GDM1 (cell line): ENCODE data around the gene PAPSS2.

Source experiments
- DNase-seq: peaks from one replicate; lab custom pipeline; 2025; lab: John Stamatoyannopoulos, UW

Gene PAPSS2

DNA sequence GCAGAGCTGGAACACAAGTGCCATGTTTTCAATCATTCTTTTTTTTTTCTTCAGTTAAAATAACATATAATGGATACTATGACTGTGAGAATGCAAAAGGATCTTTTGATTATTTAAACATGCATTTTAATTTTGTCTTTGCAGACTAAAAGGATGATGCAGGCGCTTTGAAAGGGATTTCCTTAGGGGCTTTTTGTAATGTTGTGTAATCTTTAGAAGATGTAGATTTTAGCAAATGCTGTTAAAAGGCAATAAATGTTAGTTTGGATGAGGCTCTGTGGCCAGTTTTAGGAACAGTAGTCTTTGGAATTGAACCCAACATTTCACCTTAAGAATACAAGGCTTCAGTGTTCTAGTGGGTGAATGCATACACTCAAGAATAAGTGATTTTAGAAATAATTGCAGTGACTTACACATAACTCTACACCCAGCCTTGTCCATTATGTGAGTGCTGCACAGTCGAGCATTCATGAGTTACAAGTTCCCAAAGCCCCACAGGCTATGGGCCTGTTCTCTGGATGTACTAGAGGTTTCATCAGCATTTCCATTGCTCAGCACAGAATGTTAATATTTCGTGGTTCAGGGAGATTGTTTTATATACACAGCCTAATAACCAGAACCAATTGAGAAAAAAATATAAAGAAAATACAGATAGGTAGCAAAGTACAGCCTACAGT, 11.6 kb downstream of the PAPSS2 start:
- no peak for DNase-seq

DNA sequence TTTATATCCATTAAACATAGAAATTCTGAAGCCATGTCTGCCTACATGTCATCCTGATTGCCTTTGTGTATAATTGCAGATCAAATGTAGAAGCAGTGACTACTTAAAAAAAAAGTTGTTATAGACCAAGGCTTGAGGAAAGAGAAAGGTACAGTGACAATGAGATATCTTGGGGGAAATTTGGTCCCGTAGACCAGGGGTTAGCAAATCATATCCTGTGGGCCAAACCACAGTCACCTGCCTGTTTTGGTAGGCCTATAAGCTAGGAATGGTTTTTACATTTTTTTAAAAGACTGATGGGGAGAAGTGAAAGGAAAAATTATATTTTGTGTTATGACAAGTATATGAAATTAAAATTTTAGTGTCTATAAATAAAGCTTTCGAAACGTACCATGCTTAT, 12.9 kb downstream of the PAPSS2 start:
- DNase-seq = no peak

DNA sequence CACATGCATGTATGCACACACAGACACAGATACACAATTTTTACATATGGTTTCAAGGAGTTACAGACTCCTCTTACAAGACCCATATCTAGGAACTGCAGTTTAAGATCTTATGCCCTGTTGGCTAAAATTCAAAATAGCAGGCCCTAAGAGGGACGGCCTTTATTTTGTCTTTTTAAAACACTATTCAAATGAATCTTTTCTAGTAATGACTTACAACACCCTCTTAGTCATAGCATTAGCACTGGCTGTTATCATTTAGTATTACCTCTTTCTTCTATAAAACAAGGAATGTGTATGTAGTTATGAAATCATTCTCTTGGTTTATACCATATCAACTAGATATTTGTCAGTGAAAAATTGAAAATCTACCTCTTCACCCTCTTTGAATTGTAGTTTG, 15.3 kb downstream of the PAPSS2 start:
- DNase-seq = no peak

DNA sequence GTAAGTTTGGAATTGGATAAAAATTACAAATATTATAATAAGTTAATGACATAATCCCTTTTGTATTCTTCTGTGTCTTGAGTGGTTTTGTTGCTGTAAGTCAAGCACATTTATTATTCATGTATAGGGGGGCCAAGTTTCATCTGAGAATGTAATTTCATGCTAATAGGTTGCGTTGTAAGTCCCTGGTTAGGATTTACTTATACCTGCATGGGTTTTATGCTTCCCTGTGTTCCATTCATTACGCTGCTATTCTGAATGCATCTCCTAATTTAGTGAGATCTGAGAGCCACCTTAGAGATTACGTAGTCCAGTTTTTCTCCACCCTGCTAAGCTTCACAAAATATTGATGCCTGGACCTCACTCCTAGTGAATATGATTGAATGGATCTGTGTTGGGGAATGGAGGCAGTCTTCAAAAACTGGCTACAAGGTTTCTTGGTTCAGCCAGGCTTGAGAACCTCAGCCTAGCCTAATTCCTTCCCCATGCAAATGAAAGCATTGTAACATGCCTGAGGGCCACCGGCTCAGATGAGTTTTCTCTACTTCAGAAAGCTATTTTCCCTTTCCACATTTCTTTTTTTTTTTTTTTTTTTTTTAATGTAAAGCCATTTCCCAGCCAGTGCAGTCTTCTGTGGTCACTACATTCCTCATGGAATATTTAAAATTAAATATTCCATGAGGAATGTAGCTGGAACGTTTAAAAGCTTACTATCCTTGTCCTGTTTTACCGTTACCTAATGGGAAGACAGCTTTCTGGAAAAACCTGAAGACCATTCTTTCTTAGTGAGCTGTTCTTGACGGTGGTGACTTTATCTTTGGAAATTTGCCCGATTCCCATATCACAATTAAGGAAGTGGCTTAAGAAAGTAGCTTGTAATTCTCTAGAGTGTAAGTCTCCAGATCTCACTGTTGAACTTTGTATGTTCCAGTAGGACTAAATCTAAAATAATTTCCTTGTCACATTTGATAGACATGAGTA, 16.0 kb downstream of the PAPSS2 start:
- no peak for DNase-seq

DNA sequence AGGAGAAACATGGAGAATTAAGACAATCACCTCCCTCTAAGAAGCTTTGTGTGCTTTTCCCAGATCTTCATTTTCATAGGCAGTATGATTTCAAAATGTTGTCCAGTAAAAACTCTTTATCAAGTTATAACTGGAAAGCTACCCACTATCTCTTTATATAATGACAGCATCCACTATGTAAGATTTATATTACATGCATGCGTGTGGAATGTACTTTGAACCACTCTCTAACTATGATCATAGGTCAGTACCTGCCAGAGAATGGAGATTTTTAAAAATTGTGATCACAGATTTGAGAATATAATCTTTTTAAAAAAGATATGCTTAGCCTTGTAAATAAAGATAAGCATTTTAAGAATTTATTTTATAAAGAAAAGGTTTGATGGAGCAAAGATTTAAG, 17.9 kb downstream of the PAPSS2 start:
- DNase-seq = no peak

DNA sequence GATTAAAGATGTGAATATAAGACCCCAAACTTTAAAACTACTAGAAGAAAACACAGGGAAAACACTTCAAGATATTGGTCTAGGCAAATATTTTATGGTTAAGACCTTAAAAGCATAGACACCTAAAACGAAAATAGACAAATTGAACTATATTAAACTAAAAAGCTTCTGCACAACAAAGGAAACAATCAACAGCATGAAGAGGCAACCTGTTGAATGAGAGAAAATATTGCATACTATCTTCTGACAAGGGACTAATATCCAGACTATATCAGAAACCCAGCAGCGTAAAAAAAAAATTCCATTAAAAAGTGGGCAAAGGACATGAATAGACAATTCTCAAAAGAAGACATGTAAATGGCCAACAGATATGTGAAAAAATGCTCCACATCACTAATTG, 18.6 kb downstream of the PAPSS2 start:
- no peak for DNase-seq

DNA sequence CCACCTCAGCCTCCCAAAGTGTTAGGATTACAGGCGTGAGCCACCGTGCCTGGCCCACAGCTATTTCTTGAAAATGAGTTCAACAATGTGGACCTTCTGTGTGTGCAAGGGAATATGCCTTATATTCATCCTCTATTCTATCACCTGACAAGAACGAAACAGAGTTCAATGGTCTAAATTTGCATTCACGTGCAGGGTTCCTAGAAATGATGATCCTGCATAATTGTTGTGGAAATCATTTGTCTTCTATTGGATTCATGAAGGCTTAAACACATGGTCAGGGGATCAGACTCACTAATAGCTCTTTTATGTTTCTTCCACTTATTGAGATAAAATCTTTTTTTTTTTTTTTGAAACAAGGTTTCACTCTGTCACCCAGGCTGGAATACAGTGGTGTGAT, 23.7 kb downstream of the PAPSS2 start:
- no peak for DNase-seq

DNA sequence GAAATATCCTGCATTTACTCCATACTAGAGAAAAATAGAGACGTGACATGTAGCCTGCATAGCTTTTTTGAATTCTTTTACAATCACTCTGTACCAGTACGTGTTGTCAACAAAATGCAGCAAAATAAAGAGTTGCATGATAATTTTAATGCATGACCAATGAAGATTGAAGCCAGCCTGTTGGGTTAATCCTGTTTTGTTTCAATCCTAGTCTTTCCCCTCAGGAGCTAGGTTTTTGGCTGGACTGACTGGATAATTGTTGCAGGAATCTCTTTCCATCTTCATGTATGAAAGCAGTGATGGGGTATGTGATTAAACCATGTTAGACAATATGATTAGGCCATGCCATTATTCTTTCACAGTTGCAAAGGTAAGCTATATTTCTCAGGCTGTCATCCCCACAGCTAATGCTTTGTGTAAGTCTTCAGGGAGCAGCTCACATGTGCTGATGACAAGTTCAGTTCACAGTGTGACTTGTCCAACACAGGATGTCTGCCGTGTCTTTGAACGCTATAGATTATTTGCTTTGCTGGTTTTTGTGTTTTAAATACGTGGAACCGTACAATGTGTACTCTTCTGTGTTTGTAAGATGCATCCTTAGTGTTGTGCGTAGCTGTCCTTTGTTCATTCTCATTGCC, 24.4 kb downstream of the PAPSS2 start:
- DNase-seq = no peak

DNA sequence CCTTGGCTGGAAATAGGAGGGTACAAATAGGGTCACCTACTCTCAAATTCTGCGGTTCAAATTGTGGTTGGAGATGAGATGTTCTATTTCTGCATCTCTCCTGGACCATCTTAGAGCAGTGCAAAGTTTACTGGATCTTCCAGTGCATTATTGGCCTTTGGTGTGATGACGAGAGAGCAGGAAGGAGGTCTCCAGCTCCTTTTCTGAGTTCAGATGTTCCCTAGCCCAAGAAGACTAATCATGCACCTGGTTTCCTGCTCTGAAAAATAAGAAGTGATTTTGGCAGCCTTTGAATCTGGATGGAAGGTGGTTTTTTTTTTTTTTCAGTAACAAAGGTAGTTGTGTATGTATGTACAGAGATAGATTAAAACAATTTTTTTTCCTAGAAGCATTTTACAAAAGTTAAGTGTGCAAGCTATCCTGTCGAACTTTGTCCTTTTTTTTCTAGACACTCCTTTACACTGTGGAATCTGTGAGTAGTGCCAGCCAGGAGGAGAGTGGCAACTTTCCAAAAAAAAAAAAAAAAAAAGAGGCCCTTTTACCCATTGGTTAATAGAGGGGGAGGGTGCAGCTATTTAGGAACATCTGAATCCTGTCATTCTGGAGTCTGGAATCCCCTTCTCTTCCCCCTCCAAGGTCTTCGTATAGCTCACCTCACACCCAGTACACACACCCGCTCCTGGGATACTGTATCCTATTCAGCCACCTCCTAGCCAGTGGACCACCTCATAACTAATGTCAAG, 26.3 kb downstream of the PAPSS2 start:
- DNase-seq = no peak

DNA sequence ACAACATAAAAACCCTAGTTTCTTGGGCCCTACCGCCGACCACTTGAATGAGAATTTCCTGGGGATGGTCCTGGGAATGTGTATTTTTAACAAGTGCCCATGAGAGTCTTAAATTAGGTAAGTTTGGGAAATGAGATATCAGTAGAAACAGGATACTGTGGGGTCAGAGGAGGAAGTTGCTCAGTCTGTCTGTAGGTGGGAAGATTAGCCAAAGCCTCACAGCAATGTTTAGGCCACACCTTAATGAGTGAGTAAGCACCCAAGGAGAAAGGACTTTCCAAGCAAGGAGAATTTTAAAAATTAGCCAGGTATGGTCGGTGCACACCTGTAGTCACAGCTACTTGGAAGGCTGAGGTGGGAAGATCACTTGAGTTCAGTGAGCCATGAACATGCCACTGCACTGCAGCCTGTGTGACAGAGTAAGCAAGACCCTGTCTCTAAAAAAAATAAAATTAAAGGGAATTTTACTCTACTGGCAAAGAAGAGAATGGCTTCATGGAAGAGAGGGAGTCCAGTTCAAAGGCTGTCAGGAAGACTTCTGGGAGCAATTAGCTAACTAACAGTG, 31.9 kb downstream of the PAPSS2 start:
- DNase-seq = peak; percentile 65

DNA sequence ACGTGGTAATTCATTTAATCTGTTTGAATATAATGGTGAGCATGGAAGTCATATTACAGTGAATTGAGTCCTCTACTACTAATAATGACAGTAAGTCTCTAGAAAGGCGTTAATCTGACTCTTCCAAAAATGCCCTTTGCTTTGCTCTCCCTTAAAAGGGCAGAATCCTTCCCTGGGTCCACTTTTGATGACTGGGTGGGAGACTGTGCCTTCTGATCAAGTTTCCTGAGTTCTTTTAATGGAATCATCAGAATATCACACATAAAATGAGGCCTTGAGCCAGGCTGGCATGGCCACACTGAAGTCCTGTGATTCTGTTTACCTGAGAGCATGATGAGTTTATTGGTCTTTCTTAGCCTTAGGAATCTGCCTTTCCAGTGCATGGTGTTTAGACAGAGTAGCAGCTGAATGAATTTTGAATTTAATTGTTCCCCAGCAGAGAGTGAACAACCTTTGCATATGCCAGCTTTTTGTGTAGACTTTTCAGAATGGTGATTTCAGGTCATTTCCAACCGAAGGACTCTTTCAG, 33.3 kb downstream of the PAPSS2 start:
- DNase-seq = no peak

DNA sequence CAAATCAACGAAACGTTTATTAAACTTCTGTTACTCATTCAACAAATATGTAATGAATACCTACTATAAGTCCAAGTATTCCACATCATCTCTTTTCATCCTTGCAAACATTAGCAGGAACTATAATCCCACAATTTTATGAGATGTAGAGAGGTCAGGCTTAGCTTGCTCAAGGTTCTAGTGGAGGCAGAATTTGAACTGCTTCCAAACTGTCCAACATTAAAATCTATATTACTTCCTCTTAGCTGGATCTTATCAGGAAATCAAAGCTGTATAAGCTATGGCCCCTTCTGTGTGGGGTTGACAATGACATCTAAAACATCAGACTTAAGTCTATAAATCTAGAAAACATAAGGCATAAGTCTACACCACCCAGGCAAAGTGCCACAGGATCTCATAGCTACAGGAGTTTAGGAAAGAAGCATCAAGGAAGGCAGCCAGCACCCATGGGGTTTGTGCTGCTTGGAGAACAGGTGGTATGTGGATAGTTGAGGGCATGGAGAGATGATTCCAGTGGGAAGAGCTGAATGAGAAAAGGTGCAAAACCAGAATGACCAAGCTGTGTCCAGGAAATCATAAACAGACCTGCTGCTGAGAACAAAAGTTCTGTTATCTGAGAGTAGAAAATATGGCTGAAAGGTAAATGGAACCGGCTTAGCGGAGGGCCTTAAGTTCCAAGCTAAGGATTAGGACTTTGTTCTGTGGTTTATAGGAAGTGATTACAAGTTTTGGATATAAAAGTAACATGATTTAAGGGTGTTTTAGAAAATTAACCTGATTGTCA, 34.5 kb downstream of the PAPSS2 start:
- no peak for DNase-seq

DNA sequence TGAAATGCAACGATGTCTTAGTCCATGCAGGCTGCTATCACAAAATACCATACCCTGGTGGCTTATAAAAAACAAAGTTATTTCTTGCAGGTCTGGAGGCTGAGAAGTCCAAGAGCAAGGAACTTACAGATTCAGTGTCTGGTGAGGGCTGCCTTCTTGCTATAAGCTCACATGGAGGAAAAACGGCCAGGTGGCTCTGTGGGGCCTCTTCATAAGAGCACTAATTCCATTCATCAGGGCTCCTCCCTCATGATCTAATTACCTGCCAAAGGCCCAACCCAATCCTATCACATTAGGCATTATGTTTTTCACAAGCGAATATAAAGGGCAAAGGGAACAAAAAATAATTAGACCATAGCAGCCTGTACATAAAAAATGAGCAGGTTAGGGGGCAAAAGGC, 35.4 kb downstream of the PAPSS2 start:
- no peak for DNase-seq

DNA sequence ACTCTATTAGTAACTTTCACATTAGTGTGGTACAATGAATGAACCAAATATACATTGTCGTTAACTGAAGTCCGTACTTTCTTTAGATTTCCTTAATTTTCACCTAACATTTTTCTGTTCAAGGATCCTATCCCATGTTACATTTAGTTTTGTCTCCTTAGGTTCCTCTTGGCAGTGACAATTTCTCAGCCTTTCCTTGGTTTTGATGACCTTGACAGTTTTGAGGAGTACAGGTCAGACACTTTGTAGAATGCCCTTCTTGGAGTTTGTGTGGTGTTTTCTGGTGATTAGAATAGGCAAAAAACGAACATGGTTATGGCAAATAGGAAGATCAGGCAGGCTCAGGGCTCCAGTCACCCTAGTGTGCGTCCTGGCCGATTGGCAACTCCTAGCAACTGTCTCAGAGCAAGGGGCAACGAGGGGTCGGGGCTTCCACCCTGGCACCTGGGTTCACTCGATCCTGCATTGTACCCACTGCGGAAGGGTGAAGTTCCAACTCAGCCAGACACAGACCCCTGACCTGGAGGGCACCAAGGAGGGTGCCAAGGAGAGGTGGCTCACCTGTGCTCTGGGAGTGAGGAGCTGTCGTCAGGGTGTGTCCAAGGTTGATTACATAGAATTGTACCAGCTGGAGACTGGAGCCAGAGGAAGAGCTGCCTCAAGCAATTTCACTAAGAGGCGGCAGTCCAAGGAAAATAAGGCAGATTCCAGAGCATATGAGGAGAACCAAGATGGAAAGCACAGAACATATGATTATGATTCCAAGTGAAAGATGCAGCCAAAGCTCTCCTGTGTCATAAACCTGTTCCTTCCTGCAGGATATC, 37.5 kb downstream of the PAPSS2 start:
- DNase-seq = no peak

DNA sequence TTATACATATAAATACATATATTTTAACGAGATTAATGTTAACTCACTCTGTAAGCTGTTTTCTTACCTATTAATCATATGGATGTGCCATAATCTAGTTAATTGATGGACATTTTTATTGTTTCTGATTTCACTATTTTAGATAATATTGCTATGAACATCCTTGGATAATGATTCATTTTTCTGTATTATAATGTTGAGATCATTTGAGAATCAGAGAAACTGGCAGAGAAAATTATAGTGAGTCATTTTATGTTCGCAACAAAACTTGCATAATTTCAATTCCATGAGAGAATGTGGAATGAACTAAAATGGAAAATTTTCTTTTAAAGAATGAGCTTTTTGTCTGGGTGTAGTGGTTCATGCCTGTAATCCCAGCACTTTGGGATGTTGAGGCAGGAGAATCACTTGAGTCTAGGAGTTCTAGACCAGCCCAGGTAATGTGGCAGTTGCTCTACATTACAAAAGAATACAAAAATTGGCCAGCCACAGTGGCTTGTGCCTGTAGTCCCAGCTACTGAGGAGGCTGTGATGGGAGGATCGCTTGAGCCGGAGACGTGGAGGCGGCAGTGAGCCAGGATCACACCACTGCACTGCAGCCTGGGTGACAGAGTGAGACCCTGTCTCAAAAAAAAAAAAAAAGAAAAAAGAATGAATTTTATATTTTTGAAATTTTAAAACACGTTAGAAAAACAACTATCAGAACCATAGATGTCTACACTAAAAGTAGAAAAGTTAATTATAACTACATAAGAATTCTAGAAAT, 40.5 kb downstream of the PAPSS2 start:
- no peak for DNase-seq

DNA sequence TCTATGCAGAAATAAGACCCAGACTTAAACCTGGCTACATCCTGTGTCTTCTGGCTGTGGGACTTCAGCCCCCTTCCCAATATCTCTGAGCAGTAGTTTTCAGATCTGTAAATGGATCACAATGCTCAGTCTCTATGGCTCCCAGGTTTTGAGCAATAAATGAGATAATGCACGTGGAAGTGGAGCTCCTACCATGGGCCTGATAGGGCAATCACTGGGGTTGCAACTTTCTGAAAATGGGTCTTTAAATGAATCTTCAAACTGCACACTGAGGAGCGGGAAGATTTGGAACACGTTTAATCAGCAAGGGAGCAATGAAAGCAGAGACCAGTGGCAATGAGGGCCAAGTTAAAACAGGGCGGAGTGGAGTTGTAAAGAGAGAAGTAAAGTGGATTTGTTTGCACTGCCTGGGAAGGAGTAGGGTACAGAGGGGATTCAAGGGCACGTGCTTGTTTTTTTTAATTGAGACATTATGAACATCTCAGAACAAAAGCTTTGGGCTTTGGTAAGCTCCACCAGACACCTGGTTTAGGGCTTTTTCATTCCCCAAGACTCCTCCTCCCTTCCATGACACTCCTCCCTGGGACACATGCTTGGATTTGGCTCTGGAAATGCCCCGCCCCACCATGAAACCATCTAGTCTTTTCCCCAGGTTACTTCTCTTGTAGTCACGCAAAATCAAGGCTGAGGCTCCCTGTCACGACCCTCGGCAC, 42.7 kb downstream of the PAPSS2 start:
- DNase-seq = no peak

DNA sequence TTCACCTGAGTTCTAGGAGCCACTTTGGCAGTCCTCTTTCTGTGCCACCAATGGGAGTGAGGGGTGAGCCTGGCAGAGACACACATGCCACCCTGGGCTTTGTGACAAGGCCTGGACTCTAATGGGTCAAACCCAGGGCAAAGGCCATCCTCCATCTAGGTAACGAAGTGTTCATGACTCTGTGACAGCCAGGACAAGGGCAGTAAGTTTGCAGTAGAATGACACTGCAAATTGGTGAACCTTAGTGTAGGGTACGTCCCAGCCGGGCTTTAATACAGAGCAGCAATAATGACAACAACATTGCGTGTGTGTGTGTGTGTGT, 43.3 kb downstream of the PAPSS2 start:
- DNase-seq = no peak

DNA sequence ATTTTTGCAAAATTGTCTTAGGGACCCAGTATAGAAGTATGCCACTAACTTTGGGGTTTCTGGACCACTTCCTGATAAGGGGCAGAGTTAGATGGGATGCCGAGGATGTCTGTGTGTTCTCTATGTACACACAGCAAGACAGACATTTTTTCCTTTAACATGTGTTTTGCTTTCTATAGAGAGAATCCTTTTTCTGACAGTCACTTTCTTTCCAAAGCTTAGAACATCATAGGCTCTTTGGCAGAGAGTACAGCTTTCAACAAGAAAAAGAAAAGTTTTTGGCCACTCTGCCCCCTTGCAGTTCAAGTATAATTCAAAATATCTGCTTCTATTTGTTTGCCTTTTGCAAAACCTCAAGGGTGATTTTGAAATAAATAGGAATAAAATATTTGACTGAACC, 44.1 kb downstream of the PAPSS2 start:
- DNase-seq = no peak

DNA sequence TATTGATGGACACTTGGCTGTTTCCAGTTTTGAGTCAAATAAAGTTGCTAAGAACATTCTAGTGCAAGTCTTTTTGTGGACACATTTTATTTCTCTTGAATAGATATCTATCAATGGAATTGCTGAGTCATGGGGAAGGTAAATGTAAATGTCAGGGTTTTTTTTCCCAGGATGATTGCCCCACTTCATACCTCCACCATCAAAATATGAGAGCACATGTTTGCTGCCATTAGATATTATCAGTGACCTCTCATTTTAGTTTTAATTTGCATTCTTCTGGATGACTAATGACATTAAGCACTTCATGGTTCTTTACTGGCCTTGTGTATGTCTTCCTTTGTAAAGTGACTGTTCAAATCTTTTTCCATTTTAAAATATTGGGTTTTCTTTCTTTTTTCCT, 45.7 kb downstream of the PAPSS2 start:
- no peak for DNase-seq
